MM.1S (cell line): ENCODE data around the gene TFAP2B.

Source experiments
- EZH2 ChIP-seq: fragments of 300-600 bp; sonication (generic); optimal IDR thresholded peaks from 2 replicates; pipeline ENCODE3; 2017; ENCODE audit warnings: low read depth, mild to moderate bottlenecking, antibody characterized with exemption, low read length, mixed read lengths
- TF ChIP-seq, protein P1 (sequence below): fragments of 300-600 bp; sonication (generic); IDR thresholded peaks from 2 replicates; pipeline ENCODE4 v1.5.1; 2016; ENCODE audit warnings: antibody characterized with exemption, low read length, mixed read lengths

DNA sequence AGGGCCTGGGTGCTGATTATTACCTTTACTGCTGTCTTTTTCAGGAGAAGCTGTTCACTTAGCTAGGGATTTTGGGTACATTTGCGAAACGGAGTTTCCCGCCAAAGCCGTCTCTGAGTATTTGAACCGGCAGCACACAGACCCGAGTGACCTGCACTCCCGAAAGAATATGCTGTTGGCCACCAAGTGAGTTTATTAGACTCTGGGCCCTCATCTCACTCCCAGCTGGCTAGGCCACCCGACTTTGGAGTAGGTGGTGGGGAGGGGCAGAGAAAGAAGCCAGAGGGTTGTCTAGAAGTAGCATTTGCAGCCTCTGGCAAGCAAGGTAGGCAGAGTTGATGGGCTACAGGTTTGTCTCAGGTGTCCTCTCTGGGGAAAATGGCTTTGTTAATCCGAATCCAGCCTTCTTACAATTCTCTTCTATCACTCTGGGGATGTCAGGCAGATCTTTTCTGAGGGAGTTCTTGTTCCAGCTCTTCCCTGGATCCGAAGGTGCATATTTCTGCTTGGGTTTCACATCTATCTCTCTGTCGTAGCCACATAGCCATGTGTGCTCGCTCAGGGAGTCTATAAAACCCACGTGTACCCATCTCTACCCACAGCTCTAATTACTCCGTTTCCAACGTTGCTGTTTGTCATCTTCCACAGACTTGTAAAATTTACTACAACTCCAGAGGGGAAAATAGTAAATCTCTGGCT, 21.6 kb downstream of the TFAP2B start:
- TF ChIP-seq, protein P1, sequence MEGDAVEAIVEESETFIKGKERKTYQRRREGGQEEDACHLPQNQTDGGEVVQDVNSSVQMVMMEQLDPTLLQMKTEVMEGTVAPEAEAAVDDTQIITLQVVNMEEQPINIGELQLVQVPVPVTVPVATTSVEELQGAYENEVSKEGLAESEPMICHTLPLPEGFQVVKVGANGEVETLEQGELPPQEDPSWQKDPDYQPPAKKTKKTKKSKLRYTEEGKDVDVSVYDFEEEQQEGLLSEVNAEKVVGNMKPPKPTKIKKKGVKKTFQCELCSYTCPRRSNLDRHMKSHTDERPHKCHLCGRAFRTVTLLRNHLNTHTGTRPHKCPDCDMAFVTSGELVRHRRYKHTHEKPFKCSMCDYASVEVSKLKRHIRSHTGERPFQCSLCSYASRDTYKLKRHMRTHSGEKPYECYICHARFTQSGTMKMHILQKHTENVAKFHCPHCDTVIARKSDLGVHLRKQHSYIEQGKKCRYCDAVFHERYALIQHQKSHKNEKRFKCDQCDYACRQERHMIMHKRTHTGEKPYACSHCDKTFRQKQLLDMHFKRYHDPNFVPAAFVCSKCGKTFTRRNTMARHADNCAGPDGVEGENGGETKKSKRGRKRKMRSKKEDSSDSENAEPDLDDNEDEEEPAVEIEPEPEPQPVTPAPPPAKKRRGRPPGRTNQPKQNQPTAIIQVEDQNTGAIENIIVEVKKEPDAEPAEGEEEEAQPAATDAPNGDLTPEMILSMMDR: no peak
- no peak for TF ChIP-seq EZH2
